ENCODE measurements around the gene EMC10. TPM values are rescaled to one million over a fixed set of nuclear protein-coding genes. Genes with fewer than 3 reads are reported as not detected.

EMC10 gene
- total RNA-seq, 2 experiments from 2014 or later, result 80.0 to 80.3 TPM

DNA sequence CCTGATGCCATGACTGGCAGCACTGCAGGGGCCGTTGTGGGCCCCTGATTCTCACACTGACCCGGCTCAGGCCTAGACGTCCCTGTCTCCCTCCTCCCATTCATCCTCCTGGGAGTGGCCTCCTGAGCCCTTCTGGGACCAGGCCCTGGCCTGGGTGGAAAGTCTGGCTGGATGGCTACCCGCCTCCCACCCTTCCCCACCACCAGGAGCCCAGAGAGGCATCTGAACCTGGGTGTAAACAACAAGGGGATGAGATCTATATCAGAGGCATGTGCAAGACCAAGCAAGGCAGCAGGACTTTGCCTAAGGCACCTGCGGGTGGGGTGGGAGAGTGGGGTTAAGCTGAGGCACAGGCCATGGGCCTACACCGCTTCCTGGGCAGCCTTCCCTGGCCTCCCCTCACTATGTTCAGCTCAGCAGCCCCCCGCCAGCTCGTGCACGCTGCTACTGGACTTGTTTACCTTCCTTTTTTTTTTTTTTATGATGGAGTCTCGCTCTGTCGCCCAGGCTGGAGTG is 59.4 kb downstream of the EMC10 start:
- DNase-seq (no peak), ATAC-seq (ENCODE audit: poor library complexity) (no peak)
- POLR2A ChIA-PET, result no interaction called here
- Histone ChIP-seq H3K9me3 (ENCODE audit: control insufficient read depth in 1 of 2, insufficient read depth in 1 of 2, low read length in 2 of 2) (peaks cover 7 to 26% of the 10 kb centered on the region in 2 experiments), H3K4me1 (ENCODE audit: insufficient read depth, low read length) (no peaks in the 10 kb centered on the region), H3K4me3 (ENCODE audit: low read length) (no peak overlapping the region), H3K27me3 (ENCODE audit: control insufficient read depth in 1 of 2, insufficient read depth in 2 of 2, low read length in 2 of 2) (peaks cover 3 to 17% of the 10 kb centered on the region in 2 experiments), H3K27ac (ENCODE audit: low read depth in 1 of 2, low read length in 2 of 2) (no peak overlapping the region), H3K36me3 (ENCODE audit: insufficient read depth, low read length) (no peaks in the 10 kb centered on the region)
- CTCF ChIA-PET, result no interaction called here
- no peak overlapping the region for H3K4me3 Mint-ChIP-seq
- no peaks in the 10 kb centered on the region for H3K36me3 Mint-ChIP-seq (ENCODE audit: low read depth)
- H3K27ac Mint-ChIP-seq, result no peak overlapping the region
- peaks cover 27% of the 10 kb centered on the region for H3K27me3 Mint-ChIP-seq
- H3K4me1 Mint-ChIP-seq (ENCODE audit: low read depth), result no peaks in the 10 kb centered on the region
- TF ChIP-seq, protein P1, sequence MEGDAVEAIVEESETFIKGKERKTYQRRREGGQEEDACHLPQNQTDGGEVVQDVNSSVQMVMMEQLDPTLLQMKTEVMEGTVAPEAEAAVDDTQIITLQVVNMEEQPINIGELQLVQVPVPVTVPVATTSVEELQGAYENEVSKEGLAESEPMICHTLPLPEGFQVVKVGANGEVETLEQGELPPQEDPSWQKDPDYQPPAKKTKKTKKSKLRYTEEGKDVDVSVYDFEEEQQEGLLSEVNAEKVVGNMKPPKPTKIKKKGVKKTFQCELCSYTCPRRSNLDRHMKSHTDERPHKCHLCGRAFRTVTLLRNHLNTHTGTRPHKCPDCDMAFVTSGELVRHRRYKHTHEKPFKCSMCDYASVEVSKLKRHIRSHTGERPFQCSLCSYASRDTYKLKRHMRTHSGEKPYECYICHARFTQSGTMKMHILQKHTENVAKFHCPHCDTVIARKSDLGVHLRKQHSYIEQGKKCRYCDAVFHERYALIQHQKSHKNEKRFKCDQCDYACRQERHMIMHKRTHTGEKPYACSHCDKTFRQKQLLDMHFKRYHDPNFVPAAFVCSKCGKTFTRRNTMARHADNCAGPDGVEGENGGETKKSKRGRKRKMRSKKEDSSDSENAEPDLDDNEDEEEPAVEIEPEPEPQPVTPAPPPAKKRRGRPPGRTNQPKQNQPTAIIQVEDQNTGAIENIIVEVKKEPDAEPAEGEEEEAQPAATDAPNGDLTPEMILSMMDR (IDR thresholded peaks at IDR 0.05), result no peak
- peaks cover 3% of the 10 kb centered on the region for H3K9me3 Mint-ChIP-seq
- intact Hi-C loops (cut with DNase I, micrococcal nuclease), result loop anchor here (5.0 to 10.0 kb wide), 2 partner anchors 387 to 389 kb away; no protein-coding TSS in a partner anchor

GRCh38 chr19:50536662-50537305 is 60.5 kb downstream of the EMC10 start:
- Mint-ChIP-seq H3K36me3 (ENCODE audit: low read depth) (no peaks in the 10 kb centered on the region), H3K27ac (no peak overlapping the region), H3K4me1 (ENCODE audit: low read depth) (no peaks in the 10 kb centered on the region), H3K4me3 (no peak overlapping the region), H3K9me3 (peaks cover 3% of the 10 kb centered on the region), H3K27me3 (peaks cover 27% of the 10 kb centered on the region)
- Histone ChIP-seq H3K27ac (ENCODE audit: low read depth in 1 of 2, low read length in 2 of 2) (no peak overlapping the region), H3K27me3 (ENCODE audit: control insufficient read depth in 1 of 2, insufficient read depth in 2 of 2, low read length in 2 of 2) (peaks cover 3 to 10% of the 10 kb centered on the region in 2 experiments), H3K4me3 (ENCODE audit: low read length) (no peak overlapping the region), H3K9me3 (ENCODE audit: control insufficient read depth in 1 of 2, insufficient read depth in 1 of 2, low read length in 2 of 2) (peaks cover 7 to 20% of the 10 kb centered on the region in 2 experiments), H3K4me1 (ENCODE audit: insufficient read depth, low read length) (no peaks in the 10 kb centered on the region), H3K36me3 (ENCODE audit: insufficient read depth, low read length) (no peaks in the 10 kb centered on the region)
- TF ChIP-seq, protein P1 (IDR thresholded peaks at IDR 0.05), result no peak
- ATAC-seq (ENCODE audit: poor library complexity), result no peak
- intact Hi-C loops (cut with DNase I, micrococcal nuclease), result loop anchor here (1.0 to 10.0 kb wide), 3 partner anchors 247 to 388 kb away; no protein-coding TSS in a partner anchor
- DNase-seq, result no peak
- ChIA-PET CTCF (interaction anchor here (1.3 kb wide), 1 partner anchor 247 kb away, joined by 4 read pairs; no protein-coding TSS in a partner anchor), POLR2A (no interaction called here)

DNA sequence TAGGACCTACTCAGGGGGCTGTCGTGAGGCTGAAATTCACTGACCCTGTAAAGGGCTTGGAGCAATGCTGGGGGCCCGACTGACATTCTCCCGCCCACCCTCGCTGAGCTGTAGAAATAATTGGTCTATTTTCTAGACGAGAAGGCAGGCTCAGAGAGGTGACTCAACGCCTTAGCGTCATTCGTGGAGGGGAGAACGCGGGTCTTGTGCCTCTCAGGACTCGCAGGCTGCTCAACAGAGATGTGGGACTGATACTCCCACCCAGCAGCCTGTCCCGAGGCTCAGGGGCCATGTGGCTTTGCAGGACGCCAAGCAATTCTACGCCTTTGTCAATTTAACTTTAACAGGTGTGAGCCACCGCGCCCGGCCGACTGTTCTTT is 61.0 kb downstream of the EMC10 start:
- Mint-ChIP-seq H3K27ac (no peak overlapping the region), H3K4me1 (ENCODE audit: low read depth) (no peaks in the 10 kb centered on the region)

More for the DNA sequence above, 61.0 kb downstream of the EMC10 start:
- peaks cover 6 to 18% of the 10 kb centered on the region in 2 experiments for H3K9me3 ChIP-seq (ENCODE audit: control insufficient read depth in 1 of 2, insufficient read depth in 1 of 2, low read length in 2 of 2)
- DNase-seq, result no peak
- H3K27me3 Mint-ChIP-seq, result peaks cover 23% of the 10 kb centered on the region
- TF ChIP-seq, protein P1 (IDR thresholded peaks at IDR 0.05), result no peak
- ChIA-PET CTCF (interaction anchor here (0.6 to 1.3 kb wide), 3 partner anchors 173 to 246 kb away, joined by 3 to 4 read pairs (median 3); no protein-coding TSS in a partner anchor), POLR2A (no interaction called here)
- no peaks in the 10 kb centered on the region for H3K4me1 ChIP-seq (ENCODE audit: insufficient read depth, low read length)
- H3K4me3 ChIP-seq (ENCODE audit: low read length), result no peak overlapping the region
- no peak for ATAC-seq (ENCODE audit: poor library complexity)
- H3K27me3 ChIP-seq (ENCODE audit: control insufficient read depth in 1 of 2, insufficient read depth in 2 of 2, low read length in 2 of 2), result peaks cover 3 to 9% of the 10 kb centered on the region in 2 experiments
- peaks cover 3% of the 10 kb centered on the region for H3K9me3 Mint-ChIP-seq
- H3K36me3 Mint-ChIP-seq (ENCODE audit: low read depth), result no peaks in the 10 kb centered on the region
- H3K27ac ChIP-seq (ENCODE audit: low read depth in 1 of 2, low read length in 2 of 2), result no peak overlapping the region
- no peak overlapping the region for H3K4me3 Mint-ChIP-seq
- intact Hi-C loops (cut with DNase I, micrococcal nuclease), result loop anchor here (1.0 to 10.0 kb wide), 3 partner anchors 246 to 388 kb away; no protein-coding TSS in a partner anchor
- H3K36me3 ChIP-seq (ENCODE audit: insufficient read depth, low read length), result no peaks in the 10 kb centered on the region
